Measurements from ENCODE around the gene IGFBP7.

GRCh38 chr4:57154926-57155325 lies 44.7 kb upstream of the IGFBP7 start:
- TF ChIP-seq CTCF (IDR thresholded peaks at IDR 0.05) (no peak), KDM1A (IDR thresholded peaks at IDR 0.05; ENCODE audit: low read depth) (no peak), RARB (CRISPR knock-in tag; IDR thresholded peaks at IDR 0.05) (no peak)
